Superior temporal gyrus (tissue), 1 donor: Measurements from ENCODE around the gene BTBD2.

ENCODE experiments used
- DNase-seq: peaks from one replicate; pipeline ENCODE4 v3.0.0-alpha.2; 2016; ENCODE audit errors: extremely low spot score

BTBD2 gene

GRCh38 chr19:1959928-1960589, 55.5 kb downstream of the BTBD2 start:
- DNase-seq: no peak

GRCh38 chr19:1957562-1958248, 57.8 kb downstream of the BTBD2 start:
- no peak for DNase-seq

GRCh38 chr19:1956868-1957492, 58.5 kb downstream of the BTBD2 start:
- DNase-seq: peak; percentile 88

GRCh38 chr19:1956122-1956494, 59.4 kb downstream of the BTBD2 start:
- DNase-seq: no peak

GRCh38 chr19:1955171-1956121, 60.1 kb downstream of the BTBD2 start:
- no peak for DNase-seq

GRCh38 chr19:1954532-1954933, 61.0 kb downstream of the BTBD2 start:
- DNase-seq: no peak

- no peak for DNase-seq
Measured at GRCh38 chr19:1953441-1954094, 61.9 kb downstream of the BTBD2 start.

GRCh38 chr19:1953037-1953436, 62.5 kb downstream of the BTBD2 start:
- DNase-seq: no peak

GRCh38 chr19:1952635-1953034, 62.9 kb downstream of the BTBD2 start:
- no peak for DNase-seq

- no peak for DNase-seq
Measured at GRCh38 chr19:1950640-1951039, 64.9 kb downstream of the BTBD2 start.

GRCh38 chr19:1949304-1950101, 66.0 kb downstream of the BTBD2 start:
- no peak for DNase-seq

GRCh38 chr19:1947651-1948209, 67.8 kb downstream of the BTBD2 start:
- DNase-seq: no peak

- no peak for DNase-seq
Measured at GRCh38 chr19:1945899-1946298, 69.6 kb downstream of the BTBD2 start.

GRCh38 chr19:1944916-1945561, 70.5 kb downstream of the BTBD2 start:
- DNase-seq: no peak

- DNase-seq: no peak
Measured at GRCh38 chr19:1944088-1944915, 71.2 kb downstream of the BTBD2 start.

- DNase-seq: no peak
Measured at GRCh38 chr19:1943661-1944087, 71.8 kb downstream of the BTBD2 start.

- DNase-seq: no peak
Measured at GRCh38 chr19:1942934-1943555, 72.5 kb downstream of the BTBD2 start.
